ENCODE results near the gene ZNF438. TPM values are rescaled to one million over a fixed set of nuclear protein-coding genes. Genes with fewer than 3 reads are reported as not detected.

Gene ZNF438
- total and polyA plus RNA-seq, 5 experiments from 2014 or later, result 2.3 to 6.0 (median 4.4) TPM

DNA sequence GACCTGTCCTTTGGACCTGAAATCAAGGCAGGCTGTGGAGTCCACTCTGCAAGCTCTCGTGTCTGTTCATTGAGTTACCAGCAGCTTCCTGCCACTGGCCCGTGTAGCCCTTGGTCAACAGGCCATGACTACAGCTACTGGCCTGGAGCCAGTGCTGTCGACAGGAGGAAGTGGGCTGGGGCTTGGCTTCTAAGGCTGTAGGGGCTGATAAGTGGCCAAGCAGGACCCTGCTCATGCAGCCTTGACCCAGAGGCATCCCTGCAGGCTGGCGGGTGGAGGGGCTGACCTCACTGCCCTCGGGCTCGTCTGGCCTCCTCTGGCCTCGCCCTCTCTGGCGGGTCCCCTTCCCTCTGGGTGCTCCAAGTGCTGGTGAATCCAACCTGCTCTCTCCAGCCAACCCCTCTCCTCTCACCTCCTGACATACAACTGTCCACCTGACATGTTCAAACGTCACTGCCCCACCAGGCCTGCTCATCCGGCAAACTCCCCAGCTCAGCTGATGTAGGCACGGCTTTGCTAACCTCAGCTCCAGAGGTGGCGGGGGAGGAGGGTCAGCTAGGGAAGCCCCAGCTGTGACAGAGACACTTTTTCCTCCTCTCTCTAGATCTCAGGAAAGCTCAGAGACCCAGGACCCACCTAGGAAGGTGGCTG, 213.5 kb downstream of the ZNF438 start:
- no peak overlapping the region for H3K27ac Mint-ChIP-seq
- no peaks in the 10 kb centered on the region for H3K9me3 Mint-ChIP-seq
- H3K4me1 Mint-ChIP-seq, result peaks cover 5 to 15% (median 7%) of the 10 kb centered on the region in 4 donors
- POLR2A ChIA-PET, result interaction anchor here (1.6 kb wide), 1 partner anchor 33 kb away, joined by 4 read pairs; no protein-coding TSS in a partner anchor
- DNase-seq (no peak), ATAC-seq (no peak)
- no peaks in the 10 kb centered on the region for H3K36me3 Mint-ChIP-seq
- peaks cover 0 to 4% (median 0%) of the 10 kb centered on the region in 5 donors for H3K27me3 Mint-ChIP-seq
- no peak overlapping the region for H3K4me3 Mint-ChIP-seq

DNA sequence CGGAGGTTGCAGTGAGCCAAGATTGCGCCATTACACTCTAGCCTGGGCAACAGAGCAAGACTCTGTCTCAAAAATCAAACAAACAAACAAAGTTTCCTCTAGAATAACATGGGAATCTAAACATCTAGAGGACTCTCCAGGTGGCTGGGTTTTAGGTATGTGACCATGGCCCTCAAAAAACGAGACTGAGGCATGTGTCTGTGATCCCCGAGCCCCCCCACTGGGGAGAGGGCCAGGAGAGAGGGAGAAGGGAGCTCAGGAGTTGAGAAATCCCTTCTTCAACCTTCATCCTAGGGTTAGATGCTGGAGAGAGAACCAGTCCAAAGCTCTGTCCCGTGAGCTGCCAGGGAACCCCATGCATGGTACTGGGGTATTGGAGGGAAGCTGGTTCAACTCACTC, 214.1 kb downstream of the ZNF438 start:
- Mint-ChIP-seq H3K9me3 (no peaks in the 10 kb centered on the region), H3K4me1 (peaks cover 2 to 21% (median 12%) of the 10 kb centered on the region in 4 donors), H3K27me3 (no peaks in the 10 kb centered on the region), H3K27ac (peak overlapping the region in 1 of 10 donors; percentile 44), H3K4me3 (no peak overlapping the region), H3K36me3 (no peaks in the 10 kb centered on the region)
- ATAC-seq, result no peak
- POLR2A ChIA-PET, result no interaction called here
- DNase-seq, result no peak

- peaks cover 7 to 28% (median 18%) of the 10 kb centered on the region in 4 donors for H3K4me1 Mint-ChIP-seq
- H3K27ac Mint-ChIP-seq, result no peak overlapping the region
- ATAC-seq (no peak), DNase-seq (no peak)
- no peaks in the 10 kb centered on the region for H3K9me3 Mint-ChIP-seq
- no peak overlapping the region for H3K4me3 Mint-ChIP-seq
- H3K36me3 Mint-ChIP-seq, result no peaks in the 10 kb centered on the region
- no peaks in the 10 kb centered on the region for H3K27me3 Mint-ChIP-seq
- POLR2A ChIA-PET, result no interaction called here
Measured at GRCh38 chr10:30816820-30817171, 214.9 kb downstream of the ZNF438 start.

- POLR2A ChIA-PET, result interaction anchor here (1.3 kb wide), 1 partner anchor 11 kb away, joined by 4 read pairs; no protein-coding TSS in a partner anchor
- ATAC-seq, result no peak
- no peak for DNase-seq
- H3K27ac Mint-ChIP-seq, result peak overlapping the region in 1 of 10 donors; percentile 79
- peaks cover 7 to 29% (median 21%) of the 10 kb centered on the region in 4 donors for H3K4me1 Mint-ChIP-seq
- H3K27me3 Mint-ChIP-seq, result no peaks in the 10 kb centered on the region
- H3K36me3 Mint-ChIP-seq, result no peaks in the 10 kb centered on the region
- no peaks in the 10 kb centered on the region for H3K9me3 Mint-ChIP-seq
- H3K4me3 Mint-ChIP-seq, result no peak overlapping the region
Measured at GRCh38 chr10:30816159-30816819, 215.4 kb downstream of the ZNF438 start.

- DNase-seq (no peak), ATAC-seq (no peak)
- POLR2A ChIA-PET, result no interaction called here
- Mint-ChIP-seq H3K4me3 (no peak overlapping the region), H3K27ac (no peak overlapping the region), H3K36me3 (no peaks in the 10 kb centered on the region), H3K9me3 (no peaks in the 10 kb centered on the region), H3K4me1 (peaks cover 7 to 27% (median 23%) of the 10 kb centered on the region in 4 donors), H3K27me3 (no peaks in the 10 kb centered on the region)
Measured at GRCh38 chr10:30813872-30814481, 217.7 kb downstream of the ZNF438 start.

DNA sequence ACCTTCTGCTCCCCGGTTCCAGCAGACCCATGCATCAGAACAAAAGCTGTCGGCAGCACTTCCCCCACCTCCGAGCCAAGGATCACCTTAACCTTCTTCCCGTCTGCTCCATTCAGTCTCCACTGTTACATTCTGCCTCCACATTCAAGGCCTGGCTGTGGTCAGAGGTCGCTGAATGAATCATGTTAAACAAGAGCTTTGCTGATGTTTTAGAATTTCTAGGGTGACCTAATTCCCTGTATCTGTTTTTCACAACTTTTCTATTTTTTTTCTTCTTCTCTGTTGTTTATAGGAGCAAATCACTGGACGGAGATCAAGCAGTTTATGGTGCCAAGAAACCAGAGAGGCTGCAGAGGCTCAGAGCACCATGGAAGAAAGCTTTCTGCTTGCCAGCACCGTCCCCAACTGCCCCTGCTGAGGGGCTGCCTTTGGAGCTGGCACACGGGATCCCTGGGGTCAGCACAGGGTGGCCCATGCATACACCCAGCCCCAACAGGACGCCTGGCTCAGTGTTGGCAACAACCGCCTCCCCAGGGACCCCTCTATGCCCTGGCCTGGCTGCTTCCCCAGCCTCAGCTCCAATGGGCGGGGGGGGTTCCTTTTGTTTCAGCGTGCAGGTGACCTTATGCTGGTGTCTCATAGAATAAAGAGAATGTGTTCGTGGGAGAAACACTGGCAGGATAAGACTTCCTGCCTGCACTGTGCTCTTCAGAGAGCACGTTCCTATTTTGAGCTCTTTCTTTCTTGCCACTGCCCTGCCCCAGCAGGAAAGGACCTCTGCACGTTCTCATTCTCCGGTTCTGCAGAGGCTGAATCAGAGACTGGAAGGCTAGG, 219.4 kb downstream of the ZNF438 start:
- ATAC-seq (peak; percentile 33 to 55), DNase-seq (no peak)
- Mint-ChIP-seq H3K27ac (peak overlapping the region in 9 of 10 donors; percentile 6 to 85 (median 72)), H3K36me3 (no peaks in the 10 kb centered on the region), H3K27me3 (no peaks in the 10 kb centered on the region), H3K4me3 (peak overlapping the region in 9 of 10 donors; percentile 8 to 63 (median 43)), H3K4me1 (peaks cover 7 to 27% (median 23%) of the 10 kb centered on the region in 4 donors), H3K9me3 (no peaks in the 10 kb centered on the region)
- POLR2A ChIA-PET, result interaction anchor here (1.3 to 2.9 kb wide), 2 partner anchors 9 to 27 kb away, joined by 3 to 30 read pairs; no protein-coding TSS in a partner anchor

GRCh38 chr10:30811276-30812017, 220.2 kb downstream of the ZNF438 start:
- peak overlapping the region; percentile 8 to 63 (median 42) for H3K4me3 Mint-ChIP-seq
- POLR2A ChIA-PET, result interaction anchor here (1.3 to 3.4 kb wide), 3 partner anchors 10 to 26 kb away, joined by 3 to 30 read pairs (median 8); no protein-coding TSS in a partner anchor
- no peaks in the 10 kb centered on the region for H3K9me3 Mint-ChIP-seq
- H3K27me3 Mint-ChIP-seq, result no peaks in the 10 kb centered on the region
- peaks cover 9 to 30% (median 23%) of the 10 kb centered on the region in 4 donors for H3K4me1 Mint-ChIP-seq
- ATAC-seq (peak; percentile 68 to 70), DNase-seq (peak in 4 of 10 donors; percentile 5 to 46 (median 20))
- peak overlapping the region in 8 of 10 donors; percentile 61 to 85 (median 76) for H3K27ac Mint-ChIP-seq
- no peaks in the 10 kb centered on the region for H3K36me3 Mint-ChIP-seq

DNA sequence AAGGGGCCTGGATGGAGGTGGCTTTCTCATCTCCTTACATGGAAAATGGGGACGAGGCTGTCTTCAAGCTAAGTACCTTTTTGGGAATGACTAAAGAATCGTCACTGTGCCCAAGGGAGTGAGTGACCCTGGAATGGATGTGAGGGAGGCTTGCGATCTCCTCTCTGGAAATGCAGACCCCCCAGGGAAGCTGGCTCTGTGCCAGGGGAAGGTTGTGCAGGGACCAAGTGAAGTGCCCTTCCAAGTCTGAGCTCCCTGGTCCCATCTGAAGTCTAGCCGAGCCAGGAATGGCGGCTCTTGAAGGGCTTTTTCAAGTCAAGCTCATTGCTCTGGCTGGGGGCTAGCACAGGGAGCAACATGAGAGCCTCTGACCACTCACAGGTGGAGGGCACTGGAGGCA, 221.2 kb downstream of the ZNF438 start:
- no peaks in the 10 kb centered on the region for H3K27me3 Mint-ChIP-seq
- H3K4me1 Mint-ChIP-seq, result peaks cover 11 to 30% (median 23%) of the 10 kb centered on the region in 4 donors
- H3K4me3 Mint-ChIP-seq, result no peak overlapping the region
- peak overlapping the region in 1 of 10 donors; percentile 4 for H3K27ac Mint-ChIP-seq
- no peaks in the 10 kb centered on the region for H3K9me3 Mint-ChIP-seq
- no peak for DNase-seq
- ATAC-seq, result no peak
- H3K36me3 Mint-ChIP-seq, result no peaks in the 10 kb centered on the region
- POLR2A ChIA-PET, result interaction anchor here (0.5 to 3.4 kb wide), 3 partner anchors 13 to 1495 kb away, joined by 3 to 30 read pairs (median 8); no protein-coding TSS in a partner anchor

DNA sequence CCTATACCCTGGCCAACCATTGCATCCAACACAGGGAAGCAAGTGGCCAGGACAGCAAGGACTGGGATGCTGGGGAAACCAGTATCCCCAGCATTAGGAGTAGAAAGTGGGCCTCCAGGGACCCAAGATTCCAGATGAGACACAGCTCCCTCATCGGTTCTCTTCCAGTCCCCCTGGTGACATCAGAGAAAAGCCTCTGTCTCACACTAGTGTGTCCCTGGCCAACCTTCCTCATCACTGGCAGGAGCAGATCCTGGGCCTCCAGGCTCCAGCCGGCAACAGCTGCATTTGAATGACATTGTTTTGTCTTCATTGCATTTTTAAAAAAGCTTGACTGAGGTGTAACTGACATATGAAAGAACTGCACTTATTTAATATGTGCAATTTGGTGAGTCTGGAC, 224.8 kb downstream of the ZNF438 start:
- H3K36me3 Mint-ChIP-seq, result no peaks in the 10 kb centered on the region
- no peaks in the 10 kb centered on the region for H3K9me3 Mint-ChIP-seq
- no peak for ATAC-seq
- DNase-seq, result no peak
- H3K27me3 Mint-ChIP-seq, result no peaks in the 10 kb centered on the region
- peaks cover 4 to 22% (median 13%) of the 10 kb centered on the region in 4 donors for H3K4me1 Mint-ChIP-seq
- peak overlapping the region in 1 of 10 donors; percentile 53 for H3K27ac Mint-ChIP-seq
- POLR2A ChIA-PET, result interaction anchor here (0.6 to 2.2 kb wide), 2 partner anchors 11 to 34 kb away, joined by 4 to 5 read pairs; no protein-coding TSS in a partner anchor
- H3K4me3 Mint-ChIP-seq, result no peak overlapping the region

DNA sequence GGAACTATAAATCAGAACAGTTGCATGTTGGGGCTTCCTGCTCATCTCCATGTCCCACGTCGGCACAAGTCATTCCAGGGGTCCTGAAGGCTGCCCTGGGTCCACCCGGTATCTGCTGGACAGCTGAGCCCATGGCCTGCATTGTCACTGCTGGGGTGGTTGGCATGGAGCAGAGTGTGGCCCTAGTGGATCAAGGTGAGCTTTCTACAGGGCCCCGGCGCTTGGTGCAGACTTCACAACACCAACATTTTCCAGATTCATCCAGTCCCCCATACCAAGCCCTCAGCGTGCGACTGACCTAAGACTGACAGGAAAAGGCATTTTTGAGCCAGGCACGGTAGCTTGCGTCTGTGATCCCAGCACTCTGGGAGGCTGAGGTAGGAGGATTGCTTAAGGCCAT, 226.6 kb downstream of the ZNF438 start:
- no peak for ATAC-seq
- no peaks in the 10 kb centered on the region for H3K36me3 Mint-ChIP-seq
- no peak overlapping the region for H3K4me3 Mint-ChIP-seq
- H3K9me3 Mint-ChIP-seq, result no peaks in the 10 kb centered on the region
- DNase-seq, result no peak
- POLR2A ChIA-PET, result interaction anchor here (1.2 to 2.2 kb wide), 3 partner anchors 9 to 11 kb away, joined by 3 to 5 read pairs (median 4); no protein-coding TSS in a partner anchor
- H3K4me1 Mint-ChIP-seq, result peaks cover 0 to 12% (median 10%) of the 10 kb centered on the region in 4 donors
- no peaks in the 10 kb centered on the region for H3K27me3 Mint-ChIP-seq
- H3K27ac Mint-ChIP-seq, result no peak overlapping the region

DNA sequence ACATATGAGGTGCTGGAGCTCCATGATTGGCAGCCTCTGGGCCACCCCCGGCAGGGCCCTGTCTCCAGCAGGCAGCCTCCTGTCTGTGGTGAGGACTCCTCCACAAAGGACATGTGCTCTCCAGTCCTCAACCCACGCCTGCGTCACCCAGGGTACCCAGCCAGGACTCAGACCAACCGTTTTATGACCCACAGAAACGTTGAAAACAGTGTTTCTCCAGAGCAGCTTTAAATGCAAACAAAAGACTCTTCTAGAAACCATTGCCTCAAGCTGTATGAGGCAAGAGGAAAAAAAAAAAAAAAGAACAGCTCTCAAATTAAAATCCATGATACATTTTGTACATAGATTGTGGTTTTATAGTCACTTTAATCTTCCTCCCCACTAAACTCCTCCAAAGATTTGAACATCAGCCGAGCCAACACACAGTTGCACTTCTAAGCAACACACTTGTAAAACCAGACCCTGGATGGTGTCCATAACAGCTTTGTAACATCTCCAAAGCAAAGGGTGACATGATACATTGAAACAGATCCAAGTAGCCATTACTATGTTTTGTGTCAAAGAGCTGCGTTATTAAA, 227.1 kb downstream of the ZNF438 start:
- Mint-ChIP-seq H3K4me1 (peaks cover 0 to 12% (median 10%) of the 10 kb centered on the region in 4 donors), H3K27ac (peak overlapping the region in 3 of 10 donors; percentile 23 to 46 (median 25)), H3K36me3 (no peaks in the 10 kb centered on the region), H3K4me3 (no peak overlapping the region), H3K27me3 (no peaks in the 10 kb centered on the region), H3K9me3 (no peaks in the 10 kb centered on the region)
- no peak for ATAC-seq
- DNase-seq, result no peak
- POLR2A ChIA-PET, result no interaction called here

Data from naive thymus-derived CD8-positive, alpha-beta T cell (primary cell).